ENCODE measurements around the gene TACC2. TPM values are rescaled to one million over a fixed set of nuclear protein-coding genes. Genes with fewer than 3 reads are reported as not detected.
A peak's percentile ranks its signal among the peaks of the same experiment; 100 is the strongest.

Gene TACC2
- total RNA-seq, 2 experiments from 2014 or later = not detected

- H3K4me1 Mint-ChIP-seq = peaks cover 13% of the 10 kb centered on the region
- H3K9me3 Mint-ChIP-seq = no peaks in the 10 kb centered on the region
- peak overlapping the region; percentile 60 for H3K4me3 Mint-ChIP-seq
Observed at GRCh38 chr10:122298598-122299301, 309.8 kb downstream of the TACC2 start.

DNA sequence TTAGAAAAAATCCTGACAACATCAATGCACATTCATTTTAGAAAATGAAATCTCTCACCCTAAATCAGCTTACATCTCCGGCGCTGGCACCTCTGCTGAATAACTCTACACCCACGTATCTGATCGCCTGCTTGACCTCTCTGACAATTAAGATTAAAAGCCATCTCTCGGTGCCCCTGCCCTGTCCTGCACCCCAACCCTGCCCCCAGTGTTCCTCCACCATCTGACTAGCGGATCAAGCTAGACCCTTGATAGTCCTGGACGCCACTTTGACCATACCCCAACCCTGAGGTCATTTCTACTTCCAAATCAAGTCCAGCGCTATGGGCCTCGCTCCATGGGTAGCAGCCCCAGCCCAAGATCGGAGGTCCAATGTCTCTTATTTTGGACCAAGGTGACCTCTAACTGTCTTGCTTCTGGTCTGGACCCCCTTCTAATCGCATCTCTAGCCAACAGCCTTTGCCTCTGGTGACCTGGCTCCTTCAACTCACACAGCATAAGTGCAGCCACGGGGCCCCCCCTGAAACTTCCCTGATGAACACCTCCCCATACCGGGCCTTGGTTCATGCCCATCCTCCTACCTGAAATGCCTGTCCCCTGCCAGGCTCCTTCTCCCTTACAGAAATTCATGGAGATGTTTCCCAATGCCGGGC, 310.6 kb downstream of the TACC2 start:
- Mint-ChIP-seq H3K9me3 (no peaks in the 10 kb centered on the region), H3K4me3 (peak overlapping the region; percentile 9), H3K27me3 (peaks cover 22% of the 10 kb centered on the region), H3K27ac (no peak overlapping the region), H3K4me1 (peaks cover 13% of the 10 kb centered on the region), H3K36me3 (no peaks in the 10 kb centered on the region)
- POLR2A ChIA-PET = no interaction called here
- DNase-seq (no peak), ATAC-seq (ENCODE audit: low read depth) (no peak)

More at GRCh38 chr10:122298598-122299301, 309.8 kb downstream of the TACC2 start:
- Mint-ChIP-seq H3K27me3 (peaks cover 22% of the 10 kb centered on the region), H3K27ac (peak overlapping the region; percentile 55), H3K36me3 (no peaks in the 10 kb centered on the region)
- peak; percentile 71 for DNase-seq
- POLR2A ChIA-PET = no interaction called here
- peak; percentile 83 for ATAC-seq (ENCODE audit: low read depth)

DNA sequence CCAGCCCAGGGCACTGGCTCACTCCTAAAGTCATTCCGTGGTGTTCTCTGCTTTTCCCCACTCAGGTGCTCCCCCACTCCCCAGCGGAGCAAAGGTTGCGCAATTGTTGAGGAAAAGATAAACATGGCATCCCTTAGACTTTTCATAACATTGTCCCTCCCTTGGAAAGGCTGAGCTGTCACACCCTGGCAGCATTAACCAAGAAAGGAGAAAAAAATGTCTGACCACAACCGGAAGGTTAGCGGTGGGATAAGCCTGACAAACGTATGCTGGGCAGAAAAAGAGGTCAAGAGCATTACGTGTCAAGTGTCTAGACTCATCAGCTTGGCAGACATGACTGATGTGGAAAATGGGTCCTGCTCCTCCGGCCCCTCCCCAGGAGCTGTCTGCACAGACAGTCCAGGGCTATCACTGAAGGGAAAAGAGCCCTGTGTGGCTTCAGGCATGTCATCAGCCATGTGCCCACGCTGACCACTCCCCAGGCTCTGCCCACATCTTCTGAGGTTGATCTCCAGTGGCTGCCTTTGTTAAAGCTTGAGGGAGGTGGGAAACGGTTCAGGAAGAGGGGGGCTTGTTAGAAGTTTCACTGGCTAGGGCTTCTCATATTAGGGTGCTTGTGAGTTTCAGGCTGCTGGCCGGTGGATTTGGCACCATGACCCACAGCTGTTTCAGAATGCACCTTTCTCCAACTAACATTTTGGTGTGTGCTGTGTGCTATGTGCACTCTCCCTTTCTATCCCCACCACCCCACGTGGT, 312.3 kb downstream of the TACC2 start:
- Mint-ChIP-seq H3K36me3 (peaks cover 1% of the 10 kb centered on the region), H3K4me1 (no peaks in the 10 kb centered on the region), H3K9me3 (peaks cover 9% of the 10 kb centered on the region), H3K27ac (no peak overlapping the region), H3K27me3 (peaks cover 20% of the 10 kb centered on the region), H3K4me3 (no peak overlapping the region)
- POLR2A ChIA-PET = no interaction called here
- DNase-seq (no peak), ATAC-seq (ENCODE audit: low read depth) (no peak)

DNA sequence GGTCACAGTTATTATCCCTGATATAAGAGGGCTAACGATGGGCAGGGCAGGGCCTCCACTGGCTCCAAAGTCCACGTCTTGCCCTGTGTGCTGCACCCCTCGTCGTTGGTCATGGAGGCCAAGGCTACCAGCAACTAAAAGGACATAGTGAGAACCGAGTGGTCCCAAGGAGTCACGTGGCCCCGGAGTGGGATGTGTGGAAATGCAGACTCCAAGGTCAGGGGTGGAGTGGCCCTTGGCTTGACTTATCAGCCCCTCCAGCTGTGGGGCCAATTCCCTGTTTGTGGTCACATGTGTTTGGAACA, 312.8 kb downstream of the TACC2 start:
- H3K4me1 Mint-ChIP-seq = no peaks in the 10 kb centered on the region
- peaks cover 15% of the 10 kb centered on the region for H3K27me3 Mint-ChIP-seq
- H3K27ac Mint-ChIP-seq = no peak overlapping the region
- POLR2A ChIA-PET = no interaction called here
- H3K36me3 Mint-ChIP-seq = peaks cover 1% of the 10 kb centered on the region
- H3K4me3 Mint-ChIP-seq = no peak overlapping the region
- H3K9me3 Mint-ChIP-seq = peaks cover 9% of the 10 kb centered on the region
- DNase-seq (no peak), ATAC-seq (ENCODE audit: low read depth) (no peak)

DNA sequence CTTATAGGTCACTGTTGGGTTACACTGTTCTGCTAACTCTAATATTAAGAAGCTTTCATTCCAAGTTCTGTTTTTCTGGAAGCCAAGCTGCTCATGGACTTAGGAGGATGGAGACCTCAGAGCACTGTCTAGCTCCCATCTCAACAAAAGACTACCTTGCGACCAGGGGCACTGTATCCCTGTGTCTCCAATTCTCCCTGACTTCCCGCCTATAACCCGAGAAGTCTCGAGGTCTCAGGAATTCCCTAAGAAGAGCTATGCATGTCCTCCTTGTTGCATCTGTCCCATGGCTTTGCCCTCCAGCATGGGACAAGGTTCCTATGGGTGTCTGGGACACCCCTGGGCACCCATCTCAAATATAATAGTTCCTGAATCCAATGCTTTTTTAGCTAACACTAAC, 313.4 kb downstream of the TACC2 start:
- ATAC-seq (ENCODE audit: low read depth) (no peak), DNase-seq (no peak)
- no peak overlapping the region for H3K27ac Mint-ChIP-seq
- POLR2A ChIA-PET = no interaction called here
- peaks cover 9% of the 10 kb centered on the region for H3K9me3 Mint-ChIP-seq
- peaks cover 10% of the 10 kb centered on the region for H3K27me3 Mint-ChIP-seq
- H3K36me3 Mint-ChIP-seq = peaks cover 1% of the 10 kb centered on the region
- H3K4me3 Mint-ChIP-seq = no peak overlapping the region
- no peaks in the 10 kb centered on the region for H3K4me1 Mint-ChIP-seq

DNA sequence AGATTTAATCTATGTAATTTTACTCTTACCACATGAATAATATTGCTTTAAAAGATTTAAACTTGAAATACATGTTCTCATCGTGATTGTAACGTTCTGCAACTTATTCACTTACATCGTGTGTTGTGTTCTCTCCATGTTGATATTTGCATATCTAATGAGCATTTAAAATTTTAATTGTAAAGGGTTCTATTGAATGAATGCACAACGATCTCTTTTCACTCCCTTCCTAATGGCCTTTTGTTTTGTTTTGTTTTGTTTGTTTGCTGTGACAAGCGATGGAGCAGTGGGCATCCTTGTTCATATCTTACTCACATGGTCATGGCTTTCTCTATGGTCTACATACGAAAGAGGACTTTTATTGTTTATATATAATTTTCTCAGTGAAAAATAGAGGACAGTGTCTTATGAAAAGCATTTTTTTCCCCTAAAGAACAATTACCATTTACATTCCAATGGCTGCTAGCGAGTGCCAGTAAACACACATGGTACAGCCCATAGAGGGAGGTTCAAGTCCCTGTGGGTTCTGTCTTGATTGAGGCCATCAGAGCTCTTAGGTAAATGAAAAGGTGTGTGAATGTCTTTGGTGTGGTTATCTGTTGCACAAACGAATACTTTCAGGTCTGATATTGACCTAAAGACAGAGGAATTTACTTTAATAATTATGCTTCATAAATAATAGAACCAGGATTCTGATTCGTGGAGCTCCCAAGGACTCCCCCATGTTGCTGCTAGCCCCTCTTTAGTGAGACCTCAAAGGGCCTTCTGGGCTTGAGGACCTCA, 314.5 kb downstream of the TACC2 start:
- Mint-ChIP-seq H3K4me3 (no peak overlapping the region), H3K27me3 (peaks cover 10% of the 10 kb centered on the region), H3K4me1 (no peaks in the 10 kb centered on the region), H3K9me3 (peaks cover 9% of the 10 kb centered on the region), H3K27ac (no peak overlapping the region), H3K36me3 (peaks cover 1% of the 10 kb centered on the region)
- ATAC-seq (ENCODE audit: low read depth) = no peak
- POLR2A ChIA-PET = no interaction called here
- no peak for DNase-seq

Other genes with a start within 250 kb of the TACC2 start
- 10 to 100 TPM; 21.9 to 27.1 TPM for gene ATE1, start 61.1 kb upstream of the TACC2 start, total RNA-seq
- 10 to 100 TPM; 65.6 to 72.3 TPM for gene NSMCE4A, start 13.9 kb upstream of the TACC2 start, total RNA-seq

Measured in activated naive CD8-positive, alpha-beta T cell treated with anti-CD3 and anti-CD28 coated beads, Interleukin-2, amount 10 ng/mL, durations not matched to agents 7 days and 5 days (primary cell).